Measurements from ENCODE around the gene SPECC1. TPM values are rescaled to one million over a fixed set of nuclear protein-coding genes. Genes with fewer than 3 reads are reported as not detected.
A peak's percentile ranks its signal among the peaks of the same experiment; 100 is the strongest.
"Not testable (repeated sequence)": the region's sequence is repeated elsewhere in the genome, so short reads cannot be mapped to it uniquely, and the experiment has no call there.

The SPECC1 gene
- total RNA-seq, 2 donors from 2014 or later: 15.8 to 17.4 TPM

DNA sequence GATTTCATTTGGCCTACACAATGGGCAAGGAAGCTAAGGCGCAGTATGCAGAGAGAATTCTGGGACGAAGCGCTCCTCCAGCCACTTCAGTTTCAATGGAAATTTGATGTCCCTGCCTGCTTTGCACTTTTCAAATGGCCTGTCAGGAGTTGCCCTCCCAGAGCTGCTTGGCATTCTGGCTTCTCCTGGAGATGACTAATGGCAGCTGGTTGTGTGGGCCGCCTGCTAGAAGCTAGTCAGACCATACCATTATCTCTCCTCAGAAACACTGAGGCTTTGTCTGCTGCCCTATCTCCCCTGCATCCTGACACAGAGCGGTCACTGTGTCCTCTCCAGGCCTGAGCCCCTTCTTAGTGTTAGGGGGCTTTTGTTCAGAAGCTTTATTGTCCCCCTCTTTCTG, 180.1 kb downstream of the SPECC1 start:
- Histone ChIP-seq H3K36me3 (replicated peaks in 1 of 2; ENCODE audit: insufficient read depth in 1 of 2, low read depth in 2 of 2) (no peaks in the 10 kb centered on the region), H3K27me3 (no peaks in the 10 kb centered on the region), H3K9me3 (no peaks in the 10 kb centered on the region), H3K4me3 (no peak overlapping the region), H3K4me1 (no peaks in the 10 kb centered on the region), H3K27ac (no peak overlapping the region)
- 88 to 95% methylated on average over 5 of the region's 5 CpGs for WGBS, 2 donors
- ATAC-seq: no peak
- no peak for DNase-seq
- TF ChIP-seq, protein P1, sequence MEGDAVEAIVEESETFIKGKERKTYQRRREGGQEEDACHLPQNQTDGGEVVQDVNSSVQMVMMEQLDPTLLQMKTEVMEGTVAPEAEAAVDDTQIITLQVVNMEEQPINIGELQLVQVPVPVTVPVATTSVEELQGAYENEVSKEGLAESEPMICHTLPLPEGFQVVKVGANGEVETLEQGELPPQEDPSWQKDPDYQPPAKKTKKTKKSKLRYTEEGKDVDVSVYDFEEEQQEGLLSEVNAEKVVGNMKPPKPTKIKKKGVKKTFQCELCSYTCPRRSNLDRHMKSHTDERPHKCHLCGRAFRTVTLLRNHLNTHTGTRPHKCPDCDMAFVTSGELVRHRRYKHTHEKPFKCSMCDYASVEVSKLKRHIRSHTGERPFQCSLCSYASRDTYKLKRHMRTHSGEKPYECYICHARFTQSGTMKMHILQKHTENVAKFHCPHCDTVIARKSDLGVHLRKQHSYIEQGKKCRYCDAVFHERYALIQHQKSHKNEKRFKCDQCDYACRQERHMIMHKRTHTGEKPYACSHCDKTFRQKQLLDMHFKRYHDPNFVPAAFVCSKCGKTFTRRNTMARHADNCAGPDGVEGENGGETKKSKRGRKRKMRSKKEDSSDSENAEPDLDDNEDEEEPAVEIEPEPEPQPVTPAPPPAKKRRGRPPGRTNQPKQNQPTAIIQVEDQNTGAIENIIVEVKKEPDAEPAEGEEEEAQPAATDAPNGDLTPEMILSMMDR (IDR thresholded peaks at IDR 0.05): no peak
- TF ChIP-seq POLR2A (IDR thresholded peaks at IDR 0.05): no peak
- intact Hi-C loops (cut with DNase I): no loop called here

DNA sequence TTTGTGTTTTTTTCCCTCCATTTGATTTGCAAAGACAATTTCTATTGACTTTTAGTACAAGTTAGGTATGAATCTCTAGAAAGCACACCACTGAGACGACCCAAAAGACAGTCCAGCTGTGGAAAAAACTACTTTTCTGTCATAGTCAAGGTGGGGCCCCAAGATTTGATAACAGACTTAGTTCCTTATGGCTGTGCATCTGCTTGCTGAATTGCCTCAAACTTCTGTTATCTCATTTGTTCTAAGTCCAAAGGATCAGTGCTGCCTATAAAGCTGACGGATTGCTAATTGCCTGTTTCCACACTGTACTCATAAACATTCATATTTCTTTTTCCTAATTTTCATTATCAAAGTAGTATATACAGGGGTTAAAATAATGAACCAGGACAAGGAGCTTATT, 180.8 kb downstream of the SPECC1 start:
- ATAC-seq (no peak), DNase-seq (no peak)
- WGBS, 2 donors: 77 to 81% methylated on average over 2 of the region's 2 CpGs
- no peak overlapping the region for H3K27ac ChIP-seq
- H3K9me3 ChIP-seq: no peaks in the 10 kb centered on the region
- H3K4me1 ChIP-seq: no peaks in the 10 kb centered on the region
- H3K27me3 ChIP-seq: no peaks in the 10 kb centered on the region
- TF ChIP-seq POLR2A (IDR thresholded peaks at IDR 0.05): no peak
- TF ChIP-seq, protein P1 (IDR thresholded peaks at IDR 0.05): no peak
- no peaks in the 10 kb centered on the region for H3K36me3 ChIP-seq (replicated peaks in 1 of 2; ENCODE audit: insufficient read depth in 1 of 2, low read depth in 2 of 2)
- H3K4me3 ChIP-seq: no peak overlapping the region
- intact Hi-C loops (cut with DNase I): no loop called here

DNA sequence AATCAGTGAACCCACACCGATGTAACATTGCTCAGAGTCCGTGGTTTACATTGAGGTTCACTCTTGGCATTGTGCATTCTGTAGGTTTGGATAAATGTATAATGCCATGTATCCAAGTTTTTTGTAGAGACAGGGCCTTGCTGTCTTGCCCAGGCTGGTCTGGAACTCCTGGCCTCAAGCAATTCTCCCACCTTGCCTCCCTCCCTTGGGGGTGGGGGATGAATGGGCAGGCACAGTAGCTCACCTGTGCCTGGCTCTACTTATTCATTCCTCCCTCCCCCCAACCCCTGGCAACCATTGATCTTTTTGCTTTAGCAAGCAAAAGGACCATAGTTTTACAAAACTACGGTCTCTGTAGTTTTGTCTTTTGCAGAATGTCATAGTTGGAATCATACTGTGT, 181.4 kb downstream of the SPECC1 start:
- H3K27ac ChIP-seq: no peak overlapping the region
- intact Hi-C loops (cut with DNase I): no loop called here
- ATAC-seq: no peak

DNA sequence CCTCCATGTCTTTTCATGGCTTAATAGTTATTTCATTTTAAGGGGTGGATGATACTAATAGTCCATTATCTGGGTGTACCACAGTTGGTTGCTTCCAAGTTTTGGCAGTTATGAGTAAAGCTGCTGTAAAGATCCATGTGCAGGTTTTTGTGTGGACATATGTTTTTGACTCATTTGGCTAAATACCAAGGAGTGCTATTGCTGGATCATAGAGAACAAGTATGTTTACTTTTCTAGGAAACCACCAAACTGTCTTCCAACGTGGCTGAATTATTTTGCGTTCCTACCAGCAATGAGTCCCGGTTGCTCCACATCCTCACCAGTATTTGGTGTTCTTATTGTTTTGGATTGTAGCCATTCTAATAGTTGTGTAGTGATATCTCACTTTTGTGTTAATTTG, 181.9 kb downstream of the SPECC1 start:
- H3K27me3 ChIP-seq: no peaks in the 10 kb centered on the region
- TF ChIP-seq POLR2A (IDR thresholded peaks at IDR 0.05): no peak
- DNase-seq (no peak), ATAC-seq (no peak)
- no peaks in the 10 kb centered on the region for H3K36me3 ChIP-seq (replicated peaks in 1 of 2; ENCODE audit: insufficient read depth in 1 of 2, low read depth in 2 of 2)
- no peaks in the 10 kb centered on the region for H3K4me1 ChIP-seq
- H3K9me3 ChIP-seq: no peaks in the 10 kb centered on the region
- H3K27ac ChIP-seq: no peak overlapping the region
- WGBS, 2 donors: 60 to 66% methylated on average over 3 of the region's 3 CpGs
- no peak overlapping the region for H3K4me3 ChIP-seq
- intact Hi-C loops (cut with DNase I): no loop called here

More for the DNA sequence above, 181.4 kb downstream of the SPECC1 start:
- 90 to 92% methylated on average over 3 of the region's 3 CpGs for WGBS, 2 donors
- Histone ChIP-seq H3K4me3 (no peak overlapping the region), H3K9me3 (no peaks in the 10 kb centered on the region), H3K36me3 (replicated peaks in 1 of 2; ENCODE audit: insufficient read depth in 1 of 2, low read depth in 2 of 2) (no peaks in the 10 kb centered on the region), H3K4me1 (no peaks in the 10 kb centered on the region), H3K27me3 (no peaks in the 10 kb centered on the region)
- TF ChIP-seq, protein P1 (IDR thresholded peaks at IDR 0.05): no peak
- TF ChIP-seq POLR2A (IDR thresholded peaks at IDR 0.05): no peak
- DNase-seq: no peak

DNA sequence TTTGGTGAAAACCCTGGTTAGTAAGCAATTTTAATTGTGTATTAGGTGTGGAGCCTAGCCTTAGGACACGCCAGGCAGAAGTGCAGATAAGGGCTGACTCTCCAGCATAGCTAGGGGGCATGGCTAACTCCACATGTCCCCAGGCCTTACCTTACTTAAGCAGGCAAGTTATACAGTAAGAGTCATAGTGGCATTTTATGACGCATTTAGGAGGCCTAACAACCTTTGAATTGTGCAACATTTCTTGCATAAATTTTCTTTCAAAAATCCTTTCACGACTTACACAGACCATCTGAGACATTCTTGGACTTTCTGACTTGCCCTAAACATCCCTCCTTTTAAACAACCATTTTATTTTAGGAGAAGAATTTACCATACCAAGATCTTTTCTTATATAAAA, 187.1 kb downstream of the SPECC1 start:
- intact Hi-C loops (cut with DNase I); H3K27ac ChIP-seq: not testable (repeated sequence)
- 91 to 97% methylated on average over 3 of the region's 3 CpGs for WGBS, 2 donors

DNA sequence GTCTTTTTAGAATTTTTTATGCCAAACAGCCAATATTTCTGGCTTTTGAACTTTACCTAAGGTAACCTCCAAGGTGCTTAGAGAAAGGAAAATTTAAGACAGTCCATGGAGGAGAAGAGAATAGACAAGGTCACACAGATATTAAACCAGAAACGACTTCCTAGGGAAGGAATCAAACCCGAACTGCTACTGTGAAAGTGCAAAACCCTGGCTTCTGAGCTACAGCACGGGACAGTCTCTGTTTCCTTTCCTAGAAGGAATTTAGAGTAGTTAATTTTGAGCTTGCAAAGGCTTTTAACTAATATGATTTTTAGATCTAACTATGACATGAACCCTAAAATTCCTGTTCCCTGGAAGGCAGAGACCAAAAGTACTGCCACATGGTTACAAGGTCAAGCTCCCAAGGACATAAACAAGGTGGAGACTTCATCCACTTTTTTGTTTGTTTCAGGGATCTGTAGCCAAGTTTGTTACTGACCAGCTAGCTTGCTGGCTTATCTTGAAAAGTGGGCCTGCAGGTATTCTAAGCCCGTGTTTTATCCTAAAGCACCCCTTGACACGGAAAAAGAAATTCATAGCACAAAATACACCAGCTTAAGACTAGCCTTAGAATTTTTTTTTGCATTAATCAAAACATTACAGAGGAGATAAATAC, 188.2 kb downstream of the SPECC1 start:
- 21 to 24% methylated on average over 5 of the region's 5 CpGs for WGBS, 2 donors
- Histone ChIP-seq H3K27me3 (no peaks in the 10 kb centered on the region), H3K4me3 (no peak overlapping the region), H3K27ac (peak overlapping the region in 3 of 4 donors; percentile 30 to 36 (median 34)), H3K4me1 (peaks cover 25% of the 10 kb centered on the region), H3K36me3 (replicated peaks in 1 of 2; ENCODE audit: insufficient read depth in 1 of 2, low read depth in 2 of 2) (no peaks in the 10 kb centered on the region), H3K9me3 (no peaks in the 10 kb centered on the region)
- no peak for DNase-seq
- TF ChIP-seq, protein P1 (IDR thresholded peaks at IDR 0.05): no peak
- no peak for TF ChIP-seq POLR2A (IDR thresholded peaks at IDR 0.05)
- no peak for ATAC-seq
- intact Hi-C loops (cut with DNase I): no loop called here

More for the DNA sequence above, 187.1 kb downstream of the SPECC1 start:
- ATAC-seq; H3K9me3 ChIP-seq; H3K4me3 ChIP-seq; DNase-seq; H3K36me3 ChIP-seq (replicated peaks in 1 of 2; ENCODE audit: insufficient read depth in 1 of 2, low read depth in 2 of 2); H3K27me3 ChIP-seq: not testable (repeated sequence)
- peaks cover 25% of the 10 kb centered on the region for H3K4me1 ChIP-seq
